Activated CD8-positive, alpha-beta memory T cell treated with anti-CD3 and anti-CD28 coated beads for 24 hours (primary cell): ENCODE measurements around the gene SELENOW.
"Not testable (repeated sequence)": the region's sequence is repeated elsewhere in the genome, so short reads cannot be mapped to it uniquely, and the experiment has no call there.

ENCODE experiments used
- DNase-seq: peaks from one replicate; pipeline ENCODE4 v3.0.0-alpha.2; 2020

Gene SELENOW

GRCh38 chr19:47786566-47786965 lies 8.1 kb downstream of the SELENOW start:
- DNase-seq: no peak

- DNase-seq: not testable (repeated sequence)
Observed at GRCh38 chr19:47787307-47787706, 8.8 kb downstream of the SELENOW start.

- DNase-seq: not testable (repeated sequence)
Observed at GRCh38 chr19:47789811-47790210, 11.3 kb downstream of the SELENOW start.

- peak; percentile 95 for DNase-seq
Observed at GRCh38 chr19:47790398-47790814, 11.9 kb downstream of the SELENOW start.

GRCh38 chr19:47792616-47793015 lies 14.1 kb downstream of the SELENOW start:
- DNase-seq: no peak

- DNase-seq: no peak
Observed at GRCh38 chr19:47794526-47794925, 16.0 kb downstream of the SELENOW start.

GRCh38 chr19:47796785-47797184 lies 18.3 kb downstream of the SELENOW start:
- no peak for DNase-seq

- DNase-seq: no peak
Observed at GRCh38 chr19:47797996-47798903, 19.7 kb downstream of the SELENOW start.

GRCh38 chr19:47798904-47799266 lies 20.4 kb downstream of the SELENOW start:
- DNase-seq: no peak

- DNase-seq: no peak
Observed at GRCh38 chr19:47801270-47801669, 22.8 kb downstream of the SELENOW start.

- no peak for DNase-seq
Observed at GRCh38 chr19:47802521-47803043, 24.1 kb downstream of the SELENOW start.

- DNase-seq: not testable (repeated sequence)
Observed at GRCh38 chr19:47803148-47803547, 24.6 kb downstream of the SELENOW start.

- DNase-seq: not testable (repeated sequence)
Observed at GRCh38 chr19:47803671-47804070, 25.2 kb downstream of the SELENOW start.

- DNase-seq: not testable (repeated sequence)
Observed at GRCh38 chr19:47804451-47804850, 25.9 kb downstream of the SELENOW start, which contains the start of gene TPRX1. Gene TPRX1 (minus strand): TSS chr19:47804551. CDS start chr19:47804539, 12 bp downstream.

GRCh38 chr19:47805313-47805712 lies 26.8 kb downstream of the SELENOW start:
- DNase-seq: no peak

- no peak for DNase-seq
Observed at GRCh38 chr19:47806435-47806834, 27.9 kb downstream of the SELENOW start.

GRCh38 chr19:47813304-47813994 lies 34.9 kb downstream of the SELENOW start:
- DNase-seq: peak; percentile 92

GRCh38 chr19:47813995-47814328 lies 35.5 kb downstream of the SELENOW start:
- no peak for DNase-seq

GRCh38 chr19:47816270-47816669 lies 37.8 kb downstream of the SELENOW start:
- not testable (repeated sequence) for DNase-seq

GRCh38 chr19:47818221-47818620 lies 39.7 kb downstream of the SELENOW start:
- not testable (repeated sequence) for DNase-seq

GRCh38 chr19:47819858-47820257 lies 41.4 kb downstream of the SELENOW start:
- DNase-seq: no peak

- DNase-seq: no peak
Observed at GRCh38 chr19:47820410-47820809, 41.9 kb downstream of the SELENOW start.

- no peak for DNase-seq
Observed at GRCh38 chr19:47821460-47822020, 43.0 kb downstream of the SELENOW start, which contains the start of gene CRX. Gene CRX (plus strand): TSS chr19:47821937. CDS start chr19:47834444, 12,507 bp downstream.
